Measurements from ENCODE around the gene SLC35E4. TPM values are rescaled to one million over a fixed set of nuclear protein-coding genes. Genes with fewer than 3 reads are reported as not detected.

Gene SLC35E4
- total and polyA plus RNA-seq, 9 of the 15 experiments (the other 6 are each of a cell fraction or from before 2014, with no cell fraction given), result 0.06 to 2.3 (median 0.86) TPM; not detected in 1

GRCh38 chr22:30606455-30607299 lies 28.9 kb upstream of the SLC35E4 start, which contains the start of gene TCN2 (continued):
- no peak for TF ChIP-seq ATF4 (CRISPR knock-in tag; IDR thresholded peaks at IDR 0.05)
- TF ChIP-seq PHB2 (IDR thresholded peaks at IDR 0.05; ENCODE audit: low read depth), result no peak
- no peak for TF ChIP-seq ZNF134 (CRISPR knock-in tag; conservative IDR thresholded peaks at IDR 0.05)
- TF ChIP-seq ZHX1 (conservative IDR thresholded peaks at IDR 0.05; ENCODE audit: low read length), result no peak
- TF ChIP-seq, protein P1, sequence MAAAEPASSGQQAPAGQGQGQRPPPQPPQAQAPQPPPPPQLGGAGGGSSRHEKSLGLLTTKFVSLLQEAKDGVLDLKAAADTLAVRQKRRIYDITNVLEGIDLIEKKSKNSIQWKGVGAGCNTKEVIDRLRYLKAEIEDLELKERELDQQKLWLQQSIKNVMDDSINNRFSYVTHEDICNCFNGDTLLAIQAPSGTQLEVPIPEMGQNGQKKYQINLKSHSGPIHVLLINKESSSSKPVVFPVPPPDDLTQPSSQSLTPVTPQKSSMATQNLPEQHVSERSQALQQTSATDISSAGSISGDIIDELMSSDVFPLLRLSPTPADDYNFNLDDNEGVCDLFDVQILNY (CRISPR knock-in tag; IDR thresholded peaks at IDR 0.05), result no peak
- TF ChIP-seq, protein P2, sequence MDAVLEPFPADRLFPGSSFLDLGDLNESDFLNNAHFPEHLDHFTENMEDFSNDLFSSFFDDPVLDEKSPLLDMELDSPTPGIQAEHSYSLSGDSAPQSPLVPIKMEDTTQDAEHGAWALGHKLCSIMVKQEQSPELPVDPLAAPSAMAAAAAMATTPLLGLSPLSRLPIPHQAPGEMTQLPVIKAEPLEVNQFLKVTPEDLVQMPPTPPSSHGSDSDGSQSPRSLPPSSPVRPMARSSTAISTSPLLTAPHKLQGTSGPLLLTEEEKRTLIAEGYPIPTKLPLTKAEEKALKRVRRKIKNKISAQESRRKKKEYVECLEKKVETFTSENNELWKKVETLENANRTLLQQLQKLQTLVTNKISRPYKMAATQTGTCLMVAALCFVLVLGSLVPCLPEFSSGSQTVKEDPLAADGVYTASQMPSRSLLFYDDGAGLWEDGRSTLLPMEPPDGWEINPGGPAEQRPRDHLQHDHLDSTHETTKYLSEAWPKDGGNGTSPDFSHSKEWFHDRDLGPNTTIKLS (IDR thresholded peaks at IDR 0.05; ENCODE audit: borderline replicate concordance, low read depth), result no peak
- TF ChIP-seq, protein P3, sequence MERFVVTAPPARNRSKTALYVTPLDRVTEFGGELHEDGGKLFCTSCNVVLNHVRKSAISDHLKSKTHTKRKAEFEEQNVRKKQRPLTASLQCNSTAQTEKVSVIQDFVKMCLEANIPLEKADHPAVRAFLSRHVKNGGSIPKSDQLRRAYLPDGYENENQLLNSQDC (CRISPR knock-in tag; IDR thresholded peaks at IDR 0.05), result no peak
- no peak for TF ChIP-seq SMC3 (conservative IDR thresholded peaks at IDR 0.05; ENCODE audit: insufficient read depth, low read depth, low read length)
- TF ChIP-seq, protein P4, sequence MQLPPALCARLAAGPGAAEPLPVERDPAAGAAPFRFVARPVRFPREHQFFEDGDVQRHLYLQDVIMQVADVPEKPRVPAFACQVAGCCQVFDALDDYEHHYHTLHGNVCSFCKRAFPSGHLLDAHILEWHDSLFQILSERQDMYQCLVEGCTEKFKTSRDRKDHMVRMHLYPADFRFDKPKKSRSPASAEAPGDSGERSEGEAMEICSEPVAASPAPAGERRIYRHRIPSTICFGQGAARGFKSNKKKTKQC (CRISPR knock-in tag; IDR thresholded peaks at IDR 0.05), result no peak
- no peak for TF ChIP-seq DMBX1 (CRISPR knock-in tag; IDR thresholded peaks at IDR 0.05; ENCODE audit: borderline replicate concordance)
- no peak for TF ChIP-seq FOSL1 (tag; conservative IDR thresholded peaks at IDR 0.05)
- TF ChIP-seq BDP1 (IDR thresholded peaks at IDR 0.05; ENCODE audit: insufficient read depth, insufficient read length), result no peak
- no peak for TF ChIP-seq ARNT (IDR thresholded peaks at IDR 0.05)
